GM11168 (cell line): ENCODE data around the gene CDC6.

Experiments
- in situ Hi-C: fragments of 300-500 bp; cut with MboI; formaldehyde crosslinking; loops from one replicate; pipeline ENCODE4 v1.12.0; 2022; ENCODE audit warnings: low sequenced_read_pairs; ENCODE audit not compliant: unreplicated experiment

CDC6 gene

DNA sequence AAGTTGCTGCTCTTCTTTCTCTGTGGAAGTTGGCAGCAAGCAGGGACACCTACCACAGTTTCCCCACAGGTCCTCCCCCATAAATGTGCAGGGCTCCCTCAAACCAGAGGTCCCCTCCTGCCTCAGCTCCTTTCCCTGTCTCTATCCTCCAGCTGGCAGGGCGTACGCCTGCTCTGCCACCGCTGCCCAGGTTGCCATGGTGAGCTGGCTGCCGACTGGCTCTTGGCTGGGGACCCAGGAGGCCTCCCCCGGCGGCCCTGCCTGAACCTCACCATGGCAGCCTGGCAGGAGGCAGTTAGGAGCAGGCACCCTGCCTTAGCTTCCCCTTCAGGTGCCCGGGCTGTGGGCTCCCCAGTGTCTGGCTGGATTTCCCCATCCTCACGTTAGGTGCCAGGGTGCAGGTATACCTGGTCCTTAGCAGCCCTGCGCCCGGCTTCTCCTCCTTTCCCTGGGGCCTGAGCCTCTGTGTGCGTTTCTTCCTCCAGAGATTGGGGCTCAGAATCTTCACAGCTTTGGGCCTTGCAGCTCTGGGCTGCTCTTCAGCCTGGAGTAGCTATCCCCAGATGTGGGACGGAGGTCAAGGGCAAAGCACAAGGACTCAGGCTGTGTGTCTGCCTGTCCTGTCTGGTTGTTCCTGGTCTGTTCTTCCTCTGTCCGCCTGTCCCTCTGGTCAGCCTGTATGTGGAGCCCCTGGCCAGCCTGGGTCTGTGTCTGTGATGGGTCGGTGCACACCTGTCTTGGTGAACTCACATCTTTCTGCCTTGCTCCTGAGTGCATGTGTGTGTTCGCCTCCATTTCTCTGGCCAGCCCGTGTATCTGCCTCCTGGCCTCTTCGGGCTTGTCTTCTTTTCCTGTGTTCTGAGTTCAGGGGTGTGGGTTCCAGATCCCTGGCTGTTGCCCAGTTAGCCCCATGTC, 61.1 kb downstream of the CDC6 start:
- in situ Hi-C loops = no loop called here

DNA sequence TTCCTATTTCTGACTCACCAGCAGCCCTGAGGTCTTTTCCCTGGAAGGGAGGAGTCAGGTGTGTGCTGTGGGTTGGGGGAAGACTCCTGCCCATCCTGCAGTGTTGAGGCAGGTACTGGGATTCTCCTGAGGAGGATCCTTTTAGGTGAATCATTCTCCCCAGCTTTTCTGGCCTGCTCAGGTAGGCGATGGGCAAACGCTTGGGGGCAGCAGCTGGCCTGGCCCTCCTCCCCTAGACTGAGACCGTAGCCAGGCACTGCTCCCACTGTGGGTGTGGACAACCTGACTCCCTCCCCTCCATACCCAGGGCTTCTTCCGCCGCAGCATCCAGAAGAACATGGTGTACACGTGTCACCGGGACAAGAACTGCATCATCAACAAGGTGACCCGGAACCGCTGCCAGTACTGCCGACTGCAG, 61.8 kb downstream of the CDC6 start:
- in situ Hi-C loops = no loop called here

DNA sequence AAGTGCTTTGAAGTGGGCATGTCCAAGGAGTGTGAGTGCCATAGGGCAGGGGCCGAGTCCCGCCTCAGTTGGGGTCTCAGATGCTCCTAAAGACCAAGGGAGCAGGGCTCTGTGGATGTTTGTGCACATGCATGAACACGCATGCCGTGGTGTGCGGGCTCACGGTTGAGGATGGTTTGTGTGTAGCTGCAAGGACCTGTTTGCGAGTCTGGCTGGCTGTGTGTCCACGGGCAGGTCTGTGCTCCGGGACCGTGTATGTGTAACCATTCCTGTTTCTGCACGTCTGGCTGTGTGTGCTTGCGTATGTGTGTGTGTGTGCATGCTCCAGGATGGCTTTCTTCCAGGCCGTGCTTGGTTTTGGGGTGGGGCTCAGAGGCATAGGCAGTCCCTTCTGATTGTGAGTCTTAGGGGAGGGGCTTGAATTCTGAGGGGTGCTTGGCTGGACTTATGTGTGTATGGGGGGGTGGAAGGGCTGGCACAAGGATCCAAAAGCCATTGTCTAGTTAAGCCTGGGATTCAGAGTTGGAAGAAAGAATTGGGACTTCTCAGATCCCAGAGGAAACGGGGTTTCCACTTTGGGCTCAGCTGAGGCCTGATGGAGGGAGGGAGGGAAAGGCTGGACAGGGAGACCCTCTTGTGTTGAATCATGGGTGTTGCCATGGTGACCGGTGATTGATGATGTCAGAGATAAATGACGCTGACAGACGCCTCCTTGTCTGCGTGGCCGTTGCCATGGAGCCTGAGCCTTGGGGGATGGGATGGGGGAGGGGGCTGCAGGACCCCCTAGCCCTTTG, 62.4 kb downstream of the CDC6 start:
- in situ Hi-C loops = loop anchor here (10.0 kb wide), 1 partner anchor 45 kb away; the partner anchor contains the start of gene RARA

DNA sequence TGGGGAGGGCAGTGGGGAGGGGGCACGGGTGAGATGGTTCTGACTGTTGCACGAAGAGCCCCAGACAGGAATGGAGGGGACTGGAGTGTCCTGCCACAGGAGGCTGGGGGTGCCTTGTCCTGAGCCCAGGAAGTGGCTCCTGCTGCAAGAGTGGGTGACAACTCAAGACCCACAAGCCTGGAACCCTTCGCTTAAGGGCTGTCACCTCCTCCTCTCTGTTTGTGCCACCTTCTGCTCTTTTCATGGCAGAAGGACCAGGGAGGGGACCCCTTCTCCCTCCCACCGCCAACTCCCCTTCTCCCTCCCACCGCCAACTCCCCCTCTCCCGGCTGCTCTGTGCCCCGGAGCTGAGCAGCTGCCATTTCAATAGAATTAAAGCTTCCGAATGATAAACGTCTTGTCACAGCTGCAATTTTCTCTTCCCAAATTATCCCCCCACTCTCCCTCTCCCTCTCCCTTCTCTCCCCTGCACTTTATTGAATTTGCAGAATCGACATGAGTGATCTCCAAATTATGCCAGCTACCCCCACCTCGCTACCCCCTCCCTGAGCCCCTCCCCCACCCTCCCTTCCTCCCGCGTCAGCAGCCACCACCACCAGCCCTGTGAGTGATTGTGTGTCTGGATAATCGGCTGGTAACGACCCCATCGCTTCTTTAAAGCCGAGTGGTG, 63.1 kb downstream of the CDC6 start:
- in situ Hi-C loops = loop anchor here (10.0 kb wide), 1 partner anchor 46 kb away; the partner anchor contains the start of gene RARA

DNA sequence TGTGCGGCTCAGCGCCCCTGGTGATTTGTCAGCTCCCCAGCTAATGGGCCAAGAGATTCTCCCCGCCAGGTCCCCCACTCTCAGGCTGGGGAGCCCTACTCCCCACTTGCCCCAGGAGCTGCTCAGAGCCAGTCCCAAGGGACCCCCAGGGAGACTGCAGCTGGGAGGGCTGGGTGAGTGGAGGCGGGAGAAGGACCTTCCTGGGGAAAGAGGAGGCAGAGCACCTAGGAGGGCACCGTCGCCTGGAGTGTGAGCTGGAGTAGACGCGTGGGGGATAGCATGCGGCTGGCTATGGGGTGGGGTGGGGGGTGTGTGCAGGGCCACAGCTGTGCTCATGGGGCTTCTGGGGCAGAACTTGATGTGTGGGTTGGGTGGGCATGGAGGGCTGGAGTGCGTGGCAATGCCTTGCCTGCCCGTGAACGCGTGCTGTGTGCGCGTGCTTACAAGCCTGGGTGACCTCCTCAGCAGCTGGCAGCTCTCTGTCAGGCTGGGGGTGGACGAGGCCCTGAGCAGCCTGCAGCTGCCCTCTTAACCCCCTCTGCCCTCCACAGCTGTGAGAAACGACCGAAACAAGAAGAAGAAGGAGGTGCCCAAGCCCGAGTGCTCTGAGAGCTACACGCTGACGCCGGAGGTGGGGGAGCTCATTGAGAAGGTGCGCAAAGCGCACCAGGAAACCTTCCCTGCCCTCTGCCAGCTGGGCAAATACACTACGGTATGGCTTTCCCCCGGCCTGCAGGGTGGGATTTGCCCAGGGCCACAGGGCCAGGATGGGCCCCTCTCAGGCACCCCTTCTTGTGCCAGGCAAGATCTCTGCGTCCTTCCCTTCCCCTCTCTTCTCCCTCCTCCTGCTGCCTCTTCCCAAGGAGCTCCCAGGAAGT, 63.9 kb downstream of the CDC6 start:
- in situ Hi-C loops = loop anchor here (10.0 kb wide), 1 partner anchor 47 kb away; the partner anchor contains the start of gene RARA

DNA sequence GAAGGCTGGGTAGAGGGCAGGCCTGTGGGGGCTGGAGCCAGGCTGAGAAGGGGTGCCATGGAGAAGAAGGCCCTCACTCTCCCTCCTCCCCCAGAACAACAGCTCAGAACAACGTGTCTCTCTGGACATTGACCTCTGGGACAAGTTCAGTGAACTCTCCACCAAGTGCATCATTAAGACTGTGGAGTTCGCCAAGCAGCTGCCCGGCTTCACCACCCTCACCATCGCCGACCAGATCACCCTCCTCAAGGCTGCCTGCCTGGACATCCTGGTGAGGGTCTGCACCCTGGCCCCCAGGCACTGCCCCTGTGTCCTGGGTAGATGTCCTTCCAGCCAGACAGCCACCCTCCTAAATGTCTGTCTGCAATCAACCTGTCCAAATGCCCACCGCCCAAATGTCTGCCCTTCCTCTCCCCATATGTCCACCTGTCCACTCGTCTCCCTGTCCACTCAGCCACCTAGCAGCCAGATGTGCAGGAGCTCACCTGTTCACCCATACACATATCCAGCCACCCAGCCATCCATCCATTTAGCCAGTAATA, 64.6 kb downstream of the CDC6 start:
- in situ Hi-C loops = loop anchor here (10.0 kb wide), 1 partner anchor 48 kb away; the partner anchor contains the start of gene RARA

DNA sequence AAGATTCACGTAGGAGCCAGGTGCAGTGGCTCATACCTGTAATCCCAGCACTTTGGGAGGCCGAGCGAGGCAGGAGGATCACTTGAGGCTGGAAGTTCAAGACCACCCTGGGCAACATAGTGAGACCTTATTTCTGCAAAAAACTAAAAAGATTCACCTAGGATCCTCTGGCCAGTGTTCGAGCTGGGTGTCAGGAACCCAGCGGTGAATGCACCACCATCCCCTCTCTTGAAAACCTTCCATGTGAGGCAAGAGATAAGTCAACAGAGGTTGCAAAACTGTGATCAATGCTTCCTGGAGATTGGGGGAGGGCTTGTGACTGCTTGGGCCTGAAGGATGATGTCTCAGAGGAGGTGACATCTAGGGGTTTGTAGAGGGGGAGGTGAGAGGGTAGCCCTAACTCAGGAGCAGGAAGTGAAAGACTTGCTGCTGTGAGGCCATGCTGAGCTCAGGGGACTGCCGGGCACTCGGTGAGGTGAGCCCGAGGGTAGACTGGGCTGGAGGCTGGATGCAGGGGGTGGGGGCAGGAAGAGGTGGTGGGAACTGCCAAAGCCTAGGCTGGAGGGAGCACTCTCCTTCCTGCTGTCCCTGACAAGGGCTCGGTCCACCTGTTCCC, 65.2 kb downstream of the CDC6 start:
- in situ Hi-C loops = loop anchor here (10.0 kb wide), 1 partner anchor 48 kb away; the partner anchor contains the start of gene RARA
